Activated T-cell treated with anti-CD3 and anti-CD28 coated beads, Interleukin-2, amount 50 U/mL, for 4 hours (primary cell): Measurements from ENCODE around the gene NPTN. TPM values are rescaled to one million over a fixed set of nuclear protein-coding genes. Genes with fewer than 3 reads are reported as not detected.
"Not testable (repeated sequence)": the region's sequence is repeated elsewhere in the genome, so short reads cannot be mapped to it uniquely, and the experiment has no call there.

Experiments used
- ATAC-seq, 2 donors: fragments of 200-7000 bp; cut with Tn5 transposase; one replicate each; pipeline ENCODE4 v1.10.0; 2021
- DNase-seq: peaks from one replicate; pipeline ENCODE4 v3.0.0-alpha.2; 2020
- H3K27me3 Mint-ChIP-seq: one replicate; pipeline ENCODE4 v1.8.0; 2021; ENCODE audit warnings: low read depth, mixed read lengths
- H3K36me3 Mint-ChIP-seq: one replicate; pipeline ENCODE4 v1.8.0; 2022; ENCODE audit warnings: mixed read lengths; ENCODE audit not compliant: insufficient read depth
- H3K4me1 Mint-ChIP-seq: one replicate; pipeline ENCODE4 v1.8.0; 2021; ENCODE audit warnings: low read depth, mixed read lengths
- H3K4me3 Mint-ChIP-seq: one replicate; pipeline ENCODE4 v1.8.0; 2021; ENCODE audit warnings: mild to moderate bottlenecking, moderate library complexity, mixed read lengths
- H3K9me3 Mint-ChIP-seq: one replicate; pipeline ENCODE4 v1.8.0; 2021; ENCODE audit warnings: mixed read lengths
- total RNA-seq, 3 donors: library from RNA; stranded (reverse); gene quantifications; one replicate each; pipeline ENCODE4 v1.2.1, GENCODE V29; 2021

The NPTN gene
- total RNA-seq, 3 donors from 2014 or later, result 65.5 to 68.1 (median 67.7) TPM

- Mint-ChIP-seq H3K9me3 (no peaks in the 10 kb centered on the region), H3K36me3 (peaks cover 51% of the 10 kb centered on the region), H3K4me3 (no peak overlapping the region), H3K4me1 (no peaks in the 10 kb centered on the region), H3K27me3 (no peaks in the 10 kb centered on the region)
- ATAC-seq (no peak), DNase-seq (no peak)
Observed at GRCh38 chr15:73583544-73583943, 49.6 kb downstream of the NPTN start.

- ATAC-seq, result no peak
- Mint-ChIP-seq H3K4me3 (no peak overlapping the region), H3K36me3 (peaks cover 52% of the 10 kb centered on the region), H3K27me3 (no peaks in the 10 kb centered on the region), H3K9me3 (no peaks in the 10 kb centered on the region), H3K4me1 (no peaks in the 10 kb centered on the region)
- DNase-seq, result no peak
Observed at GRCh38 chr15:73582851-73583379, 50.3 kb downstream of the NPTN start.

- ATAC-seq, result no peak
Observed at GRCh38 chr15:73578026-73578425, 55.2 kb downstream of the NPTN start.

GRCh38 chr15:73577593-73577992 lies 55.6 kb downstream of the NPTN start:
- peaks cover 31% of the 10 kb centered on the region for H3K36me3 Mint-ChIP-seq
- not testable (repeated sequence) for H3K27me3 Mint-ChIP-seq, ATAC-seq, H3K4me1 Mint-ChIP-seq, DNase-seq, H3K9me3 Mint-ChIP-seq, H3K4me3 Mint-ChIP-seq

More at GRCh38 chr15:73578026-73578425, 55.2 kb downstream of the NPTN start:
- no peaks in the 10 kb centered on the region for H3K4me1 Mint-ChIP-seq
- H3K4me3 Mint-ChIP-seq, result no peak overlapping the region
- H3K27me3 Mint-ChIP-seq, result no peaks in the 10 kb centered on the region
- H3K9me3 Mint-ChIP-seq, result no peaks in the 10 kb centered on the region
- DNase-seq, result no peak
- H3K36me3 Mint-ChIP-seq, result peaks cover 35% of the 10 kb centered on the region

- DNase-seq, result no peak
- ATAC-seq, result no peak
- Mint-ChIP-seq H3K27me3 (no peaks in the 10 kb centered on the region), H3K9me3 (no peaks in the 10 kb centered on the region), H3K4me1 (peaks cover 2% of the 10 kb centered on the region), H3K4me3 (no peak overlapping the region), H3K36me3 (peaks cover 36% of the 10 kb centered on the region)
Observed at GRCh38 chr15:73575636-73576247, 57.4 kb downstream of the NPTN start.

- Mint-ChIP-seq H3K36me3 (peaks cover 47% of the 10 kb centered on the region), H3K9me3 (no peaks in the 10 kb centered on the region), H3K4me1 (peaks cover 2% of the 10 kb centered on the region), H3K27me3 (no peaks in the 10 kb centered on the region), H3K4me3 (no peak overlapping the region)
- DNase-seq (no peak), ATAC-seq (no peak)
Observed at GRCh38 chr15:73573572-73573971, 59.6 kb downstream of the NPTN start.

- Mint-ChIP-seq H3K4me1 (peaks cover 2% of the 10 kb centered on the region), H3K27me3 (no peaks in the 10 kb centered on the region), H3K36me3 (peaks cover 43% of the 10 kb centered on the region), H3K9me3 (no peaks in the 10 kb centered on the region), H3K4me3 (no peak overlapping the region)
- ATAC-seq (no peak), DNase-seq (no peak)
Observed at GRCh38 chr15:73573037-73573436, 60.2 kb downstream of the NPTN start.

- no peaks in the 10 kb centered on the region for H3K27me3 Mint-ChIP-seq
- H3K4me3 Mint-ChIP-seq, result no peak overlapping the region
- no peak for DNase-seq
Observed at GRCh38 chr15:73572296-73572695, 60.9 kb downstream of the NPTN start.

GRCh38 chr15:73571346-73571745 lies 61.8 kb downstream of the NPTN start:
- Mint-ChIP-seq H3K4me3 (no peak overlapping the region), H3K27me3 (no peaks in the 10 kb centered on the region), H3K4me1 (peaks cover 2% of the 10 kb centered on the region), H3K9me3 (no peaks in the 10 kb centered on the region), H3K36me3 (peaks cover 51% of the 10 kb centered on the region)
- no peak for DNase-seq
- no peak for ATAC-seq

More at GRCh38 chr15:73572296-73572695, 60.9 kb downstream of the NPTN start:
- ATAC-seq, result no peak
- no peaks in the 10 kb centered on the region for H3K9me3 Mint-ChIP-seq
- peaks cover 2% of the 10 kb centered on the region for H3K4me1 Mint-ChIP-seq
- H3K36me3 Mint-ChIP-seq, result peaks cover 47% of the 10 kb centered on the region

- Mint-ChIP-seq H3K9me3 (no peaks in the 10 kb centered on the region), H3K27me3 (no peaks in the 10 kb centered on the region), H3K36me3 (peaks cover 52% of the 10 kb centered on the region), H3K4me3 (no peak overlapping the region), H3K4me1 (peaks cover 2% of the 10 kb centered on the region)
- DNase-seq, result no peak
- no peak for ATAC-seq
Observed at GRCh38 chr15:73570355-73571032, 62.7 kb downstream of the NPTN start.

GRCh38 chr15:73569361-73569760 lies 63.8 kb downstream of the NPTN start:
- Mint-ChIP-seq H3K4me1 (peaks cover 2% of the 10 kb centered on the region), H3K27me3 (no peaks in the 10 kb centered on the region), H3K9me3 (no peaks in the 10 kb centered on the region)

GRCh38 chr15:73568564-73569280 lies 64.5 kb downstream of the NPTN start:
- no peaks in the 10 kb centered on the region for H3K27me3 Mint-ChIP-seq
- H3K36me3 Mint-ChIP-seq, result peaks cover 58% of the 10 kb centered on the region
- no peak for ATAC-seq
- no peaks in the 10 kb centered on the region for H3K9me3 Mint-ChIP-seq
- peaks cover 4% of the 10 kb centered on the region for H3K4me1 Mint-ChIP-seq
- no peak for DNase-seq
- H3K4me3 Mint-ChIP-seq, result no peak overlapping the region

More at GRCh38 chr15:73569361-73569760, 63.8 kb downstream of the NPTN start:
- DNase-seq (no peak), ATAC-seq (no peak)
- H3K36me3 Mint-ChIP-seq, result peaks cover 59% of the 10 kb centered on the region
- no peak overlapping the region for H3K4me3 Mint-ChIP-seq

GRCh38 chr15:73567020-73567419 lies 66.2 kb downstream of the NPTN start:
- Mint-ChIP-seq H3K4me3 (no peak overlapping the region), H3K27me3 (no peaks in the 10 kb centered on the region), H3K36me3 (peaks cover 57% of the 10 kb centered on the region), H3K4me1 (peaks cover 4% of the 10 kb centered on the region), H3K9me3 (no peaks in the 10 kb centered on the region)
- ATAC-seq, result no peak
- no peak for DNase-seq

GRCh38 chr15:73564255-73564654 lies 68.9 kb downstream of the NPTN start:
- Mint-ChIP-seq H3K27me3 (no peaks in the 10 kb centered on the region), H3K9me3 (no peaks in the 10 kb centered on the region), H3K4me3 (no peak overlapping the region), H3K4me1 (peaks cover 2% of the 10 kb centered on the region), H3K36me3 (peaks cover 47% of the 10 kb centered on the region)
- no peak for DNase-seq
- no peak for ATAC-seq
